C1 segment of cervical spinal cord (tissue), 14 donors: ENCODE measurements around the gene PLCB4.

Source experiments
- DNase-seq, 14 donors: peaks; one replicate each; lab custom pipeline; 2025; lab: John Stamatoyannopoulos, UW

The PLCB4 gene

GRCh38 chr20:9491324-9491723, 422.4 kb downstream of the PLCB4 start:
- DNase-seq = no peak

DNA sequence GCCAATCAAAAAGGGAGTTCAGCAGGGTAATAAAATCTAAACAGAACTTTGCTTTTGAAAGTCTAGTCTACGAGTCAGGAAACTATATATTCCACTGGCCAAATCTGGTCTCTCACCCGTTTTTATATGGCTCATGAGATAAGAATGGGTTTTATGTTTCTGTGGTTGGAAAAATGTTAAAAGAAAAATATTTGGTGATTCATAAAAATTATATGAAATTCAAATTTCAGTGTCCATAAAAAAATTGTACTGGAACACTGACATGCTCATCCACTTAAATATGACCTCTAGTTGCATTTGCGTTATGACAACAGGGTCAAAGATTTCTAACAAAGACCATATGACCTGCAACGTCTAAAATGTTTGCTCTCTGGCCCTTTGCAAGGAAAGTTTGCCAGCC, 423.2 kb downstream of the PLCB4 start:
- no peak for DNase-seq

- no peak for DNase-seq
These were observed 424.9 kb downstream of the PLCB4 start for GRCh38 chr20:9493803-9494202.

GRCh38 chr20:9495701-9496100, 426.8 kb downstream of the PLCB4 start:
- DNase-seq = no peak

DNA sequence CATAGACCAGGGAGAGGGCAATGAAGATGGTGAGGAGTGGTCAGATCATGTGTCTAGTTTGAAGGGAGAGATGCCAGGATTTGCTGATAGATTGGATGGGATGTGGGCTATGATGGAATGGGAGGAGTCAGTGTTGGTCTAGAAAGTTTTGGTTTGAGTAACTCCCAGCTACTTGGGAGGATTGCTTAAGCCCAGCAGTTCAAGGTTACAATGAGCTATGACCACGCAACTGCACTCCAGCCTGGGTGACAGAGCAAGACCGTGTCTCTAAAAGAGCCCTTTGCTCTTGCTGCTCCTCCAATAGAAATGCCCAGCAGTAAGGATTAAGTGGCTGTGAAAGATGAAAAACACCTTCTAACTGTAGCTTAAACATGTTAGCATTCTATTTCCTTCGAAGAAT, 427.3 kb downstream of the PLCB4 start:
- DNase-seq = no peak

- DNase-seq = no peak
These were observed 429.4 kb downstream of the PLCB4 start for GRCh38 chr20:9498322-9498721.

- DNase-seq = no peak
These were observed 430.4 kb downstream of the PLCB4 start for GRCh38 chr20:9499126-9499899.

GRCh38 chr20:9500121-9500520, 431.2 kb downstream of the PLCB4 start:
- no peak for DNase-seq

DNA sequence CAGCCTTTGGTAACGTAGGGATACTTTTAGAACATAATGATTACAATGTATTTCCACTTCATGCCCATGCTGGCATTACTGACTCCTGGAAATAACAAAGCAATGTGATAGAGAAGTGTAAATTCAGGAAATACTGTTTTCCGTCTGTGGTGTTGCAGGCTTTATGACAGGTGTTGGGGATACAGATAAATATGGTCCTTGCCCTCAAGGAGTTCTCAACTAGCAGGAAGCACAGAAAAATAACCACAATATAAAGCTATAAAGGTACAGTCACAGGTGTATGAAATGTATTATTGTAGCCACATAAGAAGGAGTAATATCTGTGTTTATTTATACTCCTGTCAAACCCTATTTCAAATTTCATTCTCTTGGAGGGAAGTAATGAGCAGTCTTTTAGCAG, 432.6 kb downstream of the PLCB4 start:
- no peak for DNase-seq

- peak in 1 of 14 donors; percentile 18 for DNase-seq
These were observed 434.8 kb downstream of the PLCB4 start for GRCh38 chr20:9503526-9504245.

DNA sequence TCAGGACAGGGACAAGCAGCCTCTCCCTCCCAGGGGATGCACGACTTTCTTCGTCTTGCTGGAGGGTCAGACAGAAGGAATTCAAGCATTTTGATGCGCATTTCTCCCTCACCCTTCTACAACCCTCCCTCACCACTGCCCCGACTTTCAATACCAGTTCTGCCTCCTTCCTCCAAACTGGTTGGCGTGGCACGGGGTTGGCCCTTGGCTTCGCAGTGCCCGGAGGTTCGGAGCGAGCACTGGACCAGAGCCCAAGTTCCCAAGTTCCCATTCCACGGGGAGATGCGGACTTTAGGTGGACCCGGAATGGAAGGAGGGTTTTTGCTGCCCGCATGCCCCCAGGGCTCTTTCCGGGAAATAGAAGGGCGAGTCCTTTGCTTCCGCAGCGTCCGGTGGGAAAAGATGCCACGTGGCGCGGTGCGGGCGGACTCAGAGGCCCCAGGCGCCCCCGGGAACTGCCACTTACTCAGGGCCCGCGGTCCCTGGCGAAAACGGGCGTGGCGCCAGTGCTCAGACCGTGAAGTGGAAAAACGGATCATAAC, 437.5 kb downstream of the PLCB4 start:
- DNase-seq = no peak

DNA sequence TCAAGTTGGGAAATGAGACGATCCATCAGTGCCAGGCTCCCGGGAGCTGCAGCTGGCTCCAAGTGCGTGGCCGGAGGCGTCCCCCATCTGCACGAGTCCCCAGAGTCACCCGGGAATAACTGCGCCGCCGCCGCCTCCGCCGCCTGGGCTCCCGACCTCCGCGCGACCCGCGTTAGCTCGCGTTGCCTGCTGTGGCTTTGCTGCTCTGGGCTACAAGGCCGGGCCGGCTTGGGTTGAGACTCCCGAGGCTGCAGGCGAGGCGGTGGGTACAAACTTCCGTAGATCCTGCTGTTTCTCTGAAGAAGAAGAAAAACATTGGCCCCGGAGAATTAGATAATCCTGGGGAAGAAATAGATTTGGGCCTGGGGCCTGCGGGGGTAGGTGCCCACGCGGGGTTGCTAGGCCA, 438.1 kb downstream of the PLCB4 start:
- no peak for DNase-seq

- no peak for DNase-seq
These were observed 438.8 kb downstream of the PLCB4 start for GRCh38 chr20:9507544-9508239.

GRCh38 chr20:9508240-9508661, 439.4 kb downstream of the PLCB4 start:
- DNase-seq = no peak

- no peak for DNase-seq
These were observed 439.9 kb downstream of the PLCB4 start for GRCh38 chr20:9508696-9509178.

DNA sequence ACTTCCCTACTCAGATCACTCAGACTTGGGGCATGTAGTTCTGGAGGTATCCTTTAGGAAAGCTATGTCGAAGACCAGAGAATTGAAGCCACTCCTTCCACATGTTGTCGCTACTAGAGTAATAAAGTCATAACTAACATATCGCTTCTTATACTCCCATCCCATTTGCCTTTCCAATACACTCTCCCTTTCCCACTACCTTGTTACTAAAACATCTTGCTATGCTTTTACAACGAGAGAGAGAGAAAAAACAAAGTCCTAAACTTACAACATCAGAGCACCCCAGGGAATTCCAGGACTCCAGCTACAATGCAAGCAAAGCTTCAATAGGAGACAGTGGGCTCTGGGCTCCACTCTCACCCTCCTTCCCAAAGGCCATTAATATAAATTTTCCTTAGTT, 440.4 kb downstream of the PLCB4 start:
- no peak for DNase-seq

GRCh38 chr20:9510911-9511310, 442.0 kb downstream of the PLCB4 start:
- no peak for DNase-seq

DNA sequence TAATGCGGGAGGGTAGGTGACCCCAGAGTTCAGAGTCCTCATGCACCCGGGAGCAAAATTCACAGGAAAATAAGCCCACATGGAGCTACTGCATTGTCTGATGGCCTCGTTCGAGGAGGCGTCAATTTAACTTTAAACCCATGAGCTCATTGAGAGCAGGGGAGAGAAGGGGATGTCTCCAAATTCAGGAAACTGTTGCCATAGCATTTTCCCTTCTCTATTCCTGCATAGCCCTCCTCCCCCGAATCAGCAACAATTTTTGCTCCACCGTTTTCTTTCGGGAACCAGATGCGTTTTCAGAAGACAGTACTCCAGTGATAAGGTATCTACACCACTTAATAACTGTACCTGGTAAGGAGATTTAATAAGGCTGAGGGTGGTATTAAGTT, 445.2 kb downstream of the PLCB4 start:
- peak in 1 of 14 donors; percentile 29 for DNase-seq

- DNase-seq = peak in 4 of 14 donors; percentile 15 to 46 (median 26)
These were observed 445.8 kb downstream of the PLCB4 start, which contains the start of gene LAMP5 for GRCh38 chr20:9514461-9515213. Gene LAMP5 (plus strand): TSS chr20:9514590. CDS start chr20:9514853, 263 bp downstream.

- peak in 1 of 14 donors; percentile 13 for DNase-seq
These were observed 446.3 kb downstream of the PLCB4 start for GRCh38 chr20:9515214-9515585.

DNA sequence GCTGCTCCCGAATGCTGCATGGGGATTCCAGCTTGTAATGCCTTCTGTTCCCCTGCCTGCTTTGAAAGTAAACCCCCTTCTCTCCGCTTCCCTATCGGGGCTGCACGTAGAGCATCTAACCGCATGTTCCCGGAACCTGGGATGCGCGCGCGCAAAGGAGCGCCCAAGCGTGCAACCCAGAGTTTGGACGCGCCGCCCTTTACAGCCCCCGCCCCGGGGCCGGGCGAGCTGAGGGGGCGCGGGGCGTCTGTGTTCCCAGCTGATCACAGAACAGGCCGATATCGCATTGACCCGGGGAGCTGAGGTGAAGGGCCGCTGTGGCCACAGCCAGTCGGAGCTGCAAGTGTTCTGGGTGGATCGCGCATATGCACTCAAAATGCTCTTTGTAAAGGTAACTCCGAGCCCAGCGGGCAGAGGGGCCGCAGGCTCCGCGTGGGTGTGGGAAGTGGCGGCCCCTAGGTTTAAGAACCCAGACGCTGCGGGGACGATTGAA, 446.9 kb downstream of the PLCB4 start:
- DNase-seq = no peak
